Calu3 (cell line): ENCODE results near the gene RPL32. TPM values are rescaled to one million over a fixed set of nuclear protein-coding genes. Genes with fewer than 3 reads are reported as not detected.

Experiments used
- BruUV-seq: library from RNA; stranded (reverse); fragments of 400-500 nt; replicated peaks from 2 replicates; lab custom pipeline; 2021; lab: Mats Ljungman, UMichigan
- CTCF ChIA-PET: fragments of 300-600 bp; sonication (Branson Sonifier 250); formaldehyde crosslinking; loops from one replicate; lab custom pipeline; 2022; ENCODE audit warnings: antibody characterized with exemption; lab: Charles Lee
- DNase-seq: peaks from one replicate; pipeline ENCODE4 v3.0.0; 2022
- H3K27ac Mint-ChIP-seq: one replicate; pipeline ENCODE4 v1.8.0; 2022; ENCODE audit warnings: mixed read lengths; ENCODE audit not compliant: unreplicated experiment
- H3K27me3 Mint-ChIP-seq: one replicate; pipeline ENCODE4 v1.8.0; 2022; ENCODE audit warnings: mixed read lengths; ENCODE audit not compliant: unreplicated experiment
- H3K36me3 Mint-ChIP-seq: one replicate; pipeline ENCODE4 v1.8.0; 2022; ENCODE audit warnings: mild to moderate bottlenecking, moderate library complexity, mixed read lengths; ENCODE audit not compliant: insufficient read depth, unreplicated experiment
- H3K4me1 Mint-ChIP-seq: one replicate; pipeline ENCODE4 v1.8.0; 2022; ENCODE audit warnings: mild to moderate bottlenecking, low read depth, mixed read lengths; ENCODE audit not compliant: unreplicated experiment
- H3K4me3 Mint-ChIP-seq: one replicate; pipeline ENCODE4 v1.8.0; 2022; ENCODE audit warnings: mild to moderate bottlenecking, low read depth, moderate library complexity, mixed read lengths; ENCODE audit not compliant: unreplicated experiment
- H3K9me3 Mint-ChIP-seq: one replicate; pipeline ENCODE4 v1.8.0; 2022; ENCODE audit warnings: low read depth, mixed read lengths; ENCODE audit not compliant: unreplicated experiment
- CTCF ChIP-seq: fragments of 200-600 bp; IDR thresholded peaks from one replicate; pipeline ENCODE4 v1.8.0; 2022; ENCODE audit warnings: antibody characterized with exemption; ENCODE audit not compliant: unreplicated experiment
- intact Hi-C: fragments of 100-400 bp; cut with micrococcal nuclease; formaldehyde crosslinking; loops from one replicate; pipeline ENCODE4 v1.10.0; 2022; ENCODE audit not compliant: unreplicated experiment
- total RNA-seq: library from RNA; stranded (reverse); gene quantifications from 2 replicates; pipeline ENCODE4 v1.2.3, GENCODE V29; 2022

RPL32 gene
- total RNA-seq, 1 experiment from 2014 or later, result 1,222 TPM

- BruUV-seq, result no TSS peak
- Mint-ChIP-seq H3K36me3 (peaks cover 46% of the 10 kb centered on the region), H3K27ac (no peak overlapping the region), H3K9me3 (no peaks in the 10 kb centered on the region), H3K4me3 (no peak overlapping the region), H3K27me3 (no peaks in the 10 kb centered on the region), H3K4me1 (no peaks in the 10 kb centered on the region)
- intact Hi-C loops, result no loop called here
- no peak for TF ChIP-seq CTCF
- no peak for DNase-seq
- CTCF ChIA-PET, result no interaction called here
Observed at GRCh38 chr3:12829404-12829803, 12.0 kb downstream of the RPL32 start.

GRCh38 chr3:12828751-12829150 is 12.6 kb downstream of the RPL32 start:
- no peak overlapping the region for H3K27ac Mint-ChIP-seq
- DNase-seq, result no peak
- no peak for TF ChIP-seq CTCF
- H3K36me3 Mint-ChIP-seq, result peaks cover 39% of the 10 kb centered on the region
- no peak overlapping the region for H3K4me3 Mint-ChIP-seq
- no peaks in the 10 kb centered on the region for H3K9me3 Mint-ChIP-seq
- H3K27me3 Mint-ChIP-seq, result no peaks in the 10 kb centered on the region
- CTCF ChIA-PET, result no interaction called here
- H3K4me1 Mint-ChIP-seq, result no peaks in the 10 kb centered on the region
- intact Hi-C loops, result no loop called here
- BruUV-seq, result no TSS peak

- Mint-ChIP-seq H3K9me3 (no peaks in the 10 kb centered on the region), H3K4me1 (peaks cover 8% of the 10 kb centered on the region), H3K27ac (no peak overlapping the region), H3K27me3 (no peaks in the 10 kb centered on the region), H3K36me3 (peaks cover 5% of the 10 kb centered on the region), H3K4me3 (no peak overlapping the region)
- TF ChIP-seq CTCF, result no peak
- intact Hi-C loops, result no loop called here
- DNase-seq, result no peak
- CTCF ChIA-PET, result no interaction called here
- no TSS peak for BruUV-seq
Observed at GRCh38 chr3:12825156-12825555, 16.2 kb downstream of the RPL32 start.

GRCh38 chr3:12824299-12824698 is 17.1 kb downstream of the RPL32 start:
- no peak for DNase-seq
- no TSS peak for BruUV-seq
- no peak overlapping the region for H3K4me3 Mint-ChIP-seq
- intact Hi-C loops, result loop anchor here (5.0 kb wide), 1 partner anchor 68 kb away; no protein-coding TSS in a partner anchor
- no peaks in the 10 kb centered on the region for H3K27me3 Mint-ChIP-seq
- TF ChIP-seq CTCF, result no peak
- no peaks in the 10 kb centered on the region for H3K36me3 Mint-ChIP-seq
- CTCF ChIA-PET, result no interaction called here
- no peak overlapping the region for H3K27ac Mint-ChIP-seq
- H3K4me1 Mint-ChIP-seq, result peaks cover 8% of the 10 kb centered on the region
- no peaks in the 10 kb centered on the region for H3K9me3 Mint-ChIP-seq
